A172 (cell line): ENCODE data around the gene PEX5L. TPM values are rescaled to one million over a fixed set of nuclear protein-coding genes. Genes with fewer than 3 reads are reported as not detected.
A peak's percentile ranks its signal among the peaks of the same experiment; 100 is the strongest.
"Not testable (repeated sequence)": the region's sequence is repeated elsewhere in the genome, so short reads cannot be mapped to it uniquely, and the experiment has no call there.

Experiments used
- DNase-seq: peaks from one replicate; pipeline ENCODE4 v3.0.0-alpha.2; 2015; ENCODE audit warnings: low spot score
- total RNA-seq: library from RNA; depleted of rRNA; stranded (reverse); fragments of >200 nt; shearing (Covaris generic); gene quantifications from 2 replicates; pipeline ENCODE4 v1.2.3, GENCODE V29; 2014

The PEX5L gene
- total RNA-seq, 1 experiment from 2014 or later, result not detected

DNA sequence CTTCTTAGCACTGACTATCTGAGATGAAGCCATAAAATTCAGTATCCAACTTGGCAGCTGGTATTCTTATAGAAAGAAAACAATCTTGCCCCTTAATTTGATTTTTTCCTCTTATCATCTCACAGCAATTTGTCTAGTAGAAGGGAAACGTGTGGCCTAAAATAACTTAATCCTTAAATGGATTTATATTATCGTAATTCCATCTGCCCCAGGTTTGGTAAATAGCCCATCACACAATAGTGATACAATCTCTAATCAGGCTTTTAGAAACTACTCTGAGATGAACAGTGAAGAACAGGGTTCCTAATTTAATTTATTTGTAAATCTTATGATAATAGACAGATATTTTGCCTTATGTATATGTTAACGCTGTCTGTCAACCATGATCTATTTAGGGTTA is 24.8 kb downstream of the PEX5L start:
- DNase-seq, result no peak

DNA sequence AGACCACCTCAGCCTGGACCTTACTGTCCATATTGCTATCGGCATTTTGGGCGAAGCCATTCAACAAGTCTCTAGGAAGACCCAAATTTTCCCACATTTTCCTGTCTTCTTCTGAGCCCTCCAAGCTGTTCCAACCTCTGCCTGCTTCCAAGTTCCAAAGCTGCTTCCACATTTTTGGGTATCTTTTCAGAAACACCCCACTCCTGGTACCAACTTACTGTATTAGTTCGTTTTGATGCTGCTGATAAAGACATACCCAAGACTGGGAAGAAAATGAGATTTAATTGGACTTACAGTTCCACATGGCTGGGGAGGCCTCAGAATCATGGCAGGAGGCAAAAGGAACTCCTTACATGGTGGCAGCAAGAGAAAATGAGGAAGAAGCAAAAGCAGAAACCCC is 28.4 kb downstream of the PEX5L start:
- DNase-seq, result not testable (repeated sequence)

- no peak for DNase-seq
Measured at GRCh38 chr3:180004542-180004941, 32.2 kb downstream of the PEX5L start.

GRCh38 chr3:180002006-180002405 is 34.7 kb downstream of the PEX5L start:
- DNase-seq, result no peak

DNA sequence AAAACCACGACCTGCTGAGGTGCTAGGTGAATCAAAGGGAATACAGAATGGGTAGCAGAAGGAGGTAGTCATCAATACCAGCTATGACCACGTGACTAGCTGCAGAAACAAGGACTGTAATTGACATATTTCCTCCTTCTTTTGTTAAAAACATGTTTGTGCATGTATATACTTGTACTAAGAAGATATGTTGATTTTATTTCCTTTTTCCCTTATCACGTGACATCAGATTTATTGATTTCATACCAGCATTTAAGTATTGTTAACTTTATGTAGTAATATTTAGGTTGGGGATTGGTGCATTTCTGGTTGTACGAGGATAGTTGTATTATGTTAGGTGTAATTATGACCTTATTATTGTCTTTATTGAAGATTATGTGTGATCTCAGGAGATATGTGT is 36.2 kb downstream of the PEX5L start:
- no peak for DNase-seq

DNA sequence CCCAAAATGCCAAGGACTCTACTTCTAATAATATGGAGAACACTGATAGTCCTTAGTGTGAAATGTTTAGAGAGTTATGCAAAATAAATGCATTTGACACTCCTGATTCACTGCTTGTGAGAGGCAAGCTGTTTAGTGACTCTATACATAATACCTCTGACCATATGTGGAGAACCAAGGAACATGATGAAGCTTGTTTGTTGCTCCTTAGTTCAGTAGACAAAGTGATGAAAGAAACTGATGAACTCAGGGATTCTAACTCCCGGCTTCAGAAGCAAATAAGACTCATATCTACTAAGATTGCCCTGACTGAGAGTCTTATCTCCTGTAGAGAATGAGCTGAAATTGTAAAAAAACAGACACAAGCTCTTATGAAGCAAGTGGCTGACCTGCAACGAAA is 41.3 kb downstream of the PEX5L start:
- DNase-seq, result no peak

DNA sequence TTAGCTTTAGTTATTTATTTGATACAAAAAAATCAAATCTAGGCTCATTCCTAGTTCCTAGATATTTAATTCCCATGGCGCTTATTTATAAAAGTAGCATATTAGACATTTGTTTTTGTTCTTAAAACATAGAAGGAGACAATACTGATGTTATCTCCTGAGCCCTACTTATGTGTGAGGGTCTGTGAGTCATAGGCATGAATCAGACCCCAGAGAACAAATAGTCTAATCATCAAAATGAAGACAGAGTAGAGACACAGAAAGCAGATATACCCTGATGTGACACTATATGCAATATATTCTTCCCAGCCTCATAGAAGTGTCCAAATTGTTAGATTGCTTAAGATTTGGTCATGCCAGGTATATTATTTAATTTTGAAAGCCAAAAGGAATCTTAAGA is 44.9 kb downstream of the PEX5L start:
- DNase-seq, result peak; percentile 40

DNA sequence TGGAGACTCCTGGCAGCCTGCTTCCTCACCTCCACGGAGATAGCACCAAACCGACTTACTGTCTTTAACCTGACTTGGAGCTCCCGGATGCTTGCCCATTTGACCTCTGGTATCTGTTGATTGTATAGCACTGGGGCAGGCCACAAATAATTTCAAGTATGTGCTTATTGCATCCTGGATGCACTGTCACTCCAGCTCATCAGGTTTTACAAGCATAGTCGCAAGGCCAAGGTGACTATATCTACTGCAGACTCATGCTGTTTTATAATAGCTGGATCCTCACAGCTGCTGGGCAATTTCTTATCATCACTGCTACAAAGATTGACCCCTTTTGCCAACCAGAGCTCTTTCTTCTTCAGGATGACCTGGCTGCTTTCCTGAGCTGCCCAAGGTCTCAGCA is 45.6 kb downstream of the PEX5L start:
- DNase-seq, result peak; percentile 80

GRCh38 chr3:179981646-179982045 is 55.1 kb downstream of the PEX5L start:
- DNase-seq, result no peak

DNA sequence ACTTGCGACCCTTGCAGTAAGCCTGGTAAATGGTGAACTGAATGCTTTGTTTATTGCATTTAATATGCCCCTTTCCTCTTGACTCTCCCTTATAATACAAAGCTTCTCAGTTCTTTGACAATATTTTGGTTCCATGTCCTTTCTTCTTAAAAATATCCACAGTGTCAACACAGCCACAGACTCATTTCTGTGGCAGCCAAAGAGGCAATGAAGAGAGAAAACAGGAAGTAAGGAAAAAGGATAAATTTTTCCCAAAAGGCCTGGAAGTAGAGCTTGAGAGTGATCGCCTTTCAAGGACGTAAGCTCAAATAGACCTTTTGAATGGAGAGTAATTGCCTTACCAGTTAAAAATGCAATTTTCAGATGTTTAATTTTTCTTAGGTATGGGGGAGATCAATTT is 59.4 kb downstream of the PEX5L start:
- no peak for DNase-seq

- DNase-seq, result peak; percentile 10
Measured at GRCh38 chr3:179973931-179974361, 62.8 kb downstream of the PEX5L start.

DNA sequence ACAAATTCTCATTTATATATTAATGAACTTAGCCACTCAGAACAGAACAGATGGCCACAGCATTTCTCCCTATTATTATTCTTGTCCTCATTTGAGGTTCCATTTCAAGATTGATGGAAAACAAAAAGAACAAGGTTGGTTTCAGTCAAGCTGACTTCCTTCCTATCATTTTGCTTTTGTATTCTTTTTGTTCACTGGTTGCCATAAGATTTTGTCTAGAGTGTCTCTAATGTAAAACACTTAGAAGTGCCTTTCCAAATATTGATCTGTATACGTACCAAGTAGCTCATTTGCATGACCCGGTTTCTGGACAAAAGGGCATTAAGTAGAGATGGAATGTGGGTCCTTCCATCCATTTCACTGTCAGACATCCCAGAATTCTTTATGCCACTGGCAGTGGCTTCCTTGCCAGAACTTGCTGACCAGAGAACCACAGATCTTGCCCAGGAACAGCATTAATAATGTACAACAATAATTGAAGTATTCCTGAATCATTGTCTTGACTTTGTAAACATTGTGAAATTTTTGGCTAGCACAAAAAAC is 63.8 kb downstream of the PEX5L start:
- no peak for DNase-seq

GRCh38 chr3:179971280-179971679 is 65.5 kb downstream of the PEX5L start:
- no peak for DNase-seq

GRCh38 chr3:179970746-179971145 is 66.0 kb downstream of the PEX5L start:
- DNase-seq, result no peak

DNA sequence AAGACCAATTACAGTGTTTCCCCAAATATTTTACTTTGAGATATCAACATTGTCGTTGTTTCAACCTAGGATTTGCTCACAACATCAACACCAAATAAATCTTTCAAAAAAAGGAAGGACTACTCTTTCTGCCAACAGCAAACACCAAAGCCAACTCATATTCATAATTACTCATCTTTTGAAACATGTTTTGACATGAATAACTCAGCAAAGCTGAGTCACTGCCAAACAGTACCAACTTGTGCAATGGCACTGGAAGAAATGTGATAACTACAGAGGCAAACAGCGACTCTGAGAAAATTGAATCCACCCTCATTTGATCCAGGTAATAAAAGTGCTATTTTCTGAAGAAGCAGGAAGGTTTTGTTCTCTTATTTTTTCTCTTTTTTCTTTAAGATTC is 67.2 kb downstream of the PEX5L start:
- peak; percentile 30 for DNase-seq

DNA sequence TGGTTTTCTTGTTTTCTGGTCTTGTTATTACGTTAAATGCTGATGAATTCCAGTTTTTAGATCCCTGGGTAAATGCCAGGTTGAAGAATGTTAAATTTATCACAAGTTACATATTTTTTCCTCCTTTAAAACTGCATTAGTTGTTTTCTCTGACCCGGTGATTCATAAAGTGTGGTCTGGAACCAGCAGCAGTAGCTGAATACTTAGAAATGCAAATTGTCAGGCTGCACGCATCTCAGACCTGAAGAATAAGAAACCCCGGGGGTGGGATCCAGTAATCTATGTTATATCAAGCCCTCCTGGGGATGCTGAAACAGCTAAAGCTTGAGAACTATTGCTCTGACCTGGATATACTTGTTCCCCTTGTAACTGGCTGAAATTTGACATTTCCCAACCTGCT is 69.1 kb downstream of the PEX5L start:
- no peak for DNase-seq

DNA sequence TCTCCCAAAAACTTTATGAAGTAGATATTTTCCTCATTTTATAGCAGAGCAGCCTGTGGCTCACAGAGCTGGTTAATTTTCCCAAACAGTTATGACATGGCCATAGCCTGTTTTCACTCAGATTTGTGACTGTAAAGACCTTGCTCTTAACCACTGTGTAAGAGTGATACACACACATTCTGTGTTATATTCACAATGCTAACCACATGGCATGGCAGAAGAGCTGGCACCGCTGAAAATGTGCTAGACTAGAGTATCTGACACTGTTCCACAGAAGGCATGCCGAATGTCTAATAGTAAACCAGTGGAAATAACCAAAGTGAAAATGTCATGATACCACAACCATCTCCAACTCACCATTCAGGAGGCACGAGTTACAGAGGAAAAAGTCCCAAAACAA is 71.8 kb downstream of the PEX5L start:
- DNase-seq, result no peak

GRCh38 chr3:179962629-179963387 is 73.9 kb downstream of the PEX5L start:
- no peak for DNase-seq

- no peak for DNase-seq
Measured at GRCh38 chr3:179961703-179962078, 75.0 kb downstream of the PEX5L start.

GRCh38 chr3:179961071-179961702 is 75.5 kb downstream of the PEX5L start:
- DNase-seq, result no peak

DNA sequence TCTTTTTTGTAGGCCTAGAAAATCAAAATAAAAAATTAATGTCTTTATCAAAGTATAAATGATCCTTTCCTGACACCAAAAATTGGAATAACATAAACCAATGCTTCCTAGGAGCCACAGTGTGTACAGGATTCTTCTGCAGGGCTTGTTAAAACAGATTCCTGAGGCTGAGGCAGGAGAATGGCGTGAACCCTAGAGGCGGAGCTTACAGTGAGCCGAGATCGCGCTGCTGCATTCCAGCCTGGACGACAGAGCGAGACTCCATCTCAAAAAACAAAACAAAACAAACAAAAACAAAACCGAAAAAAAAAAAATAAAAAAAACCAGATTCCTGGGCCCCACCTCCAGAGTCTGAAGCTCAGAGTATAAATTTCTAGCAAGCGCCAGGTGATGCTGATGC is 78.0 kb downstream of the PEX5L start:
- no peak for DNase-seq

DNA sequence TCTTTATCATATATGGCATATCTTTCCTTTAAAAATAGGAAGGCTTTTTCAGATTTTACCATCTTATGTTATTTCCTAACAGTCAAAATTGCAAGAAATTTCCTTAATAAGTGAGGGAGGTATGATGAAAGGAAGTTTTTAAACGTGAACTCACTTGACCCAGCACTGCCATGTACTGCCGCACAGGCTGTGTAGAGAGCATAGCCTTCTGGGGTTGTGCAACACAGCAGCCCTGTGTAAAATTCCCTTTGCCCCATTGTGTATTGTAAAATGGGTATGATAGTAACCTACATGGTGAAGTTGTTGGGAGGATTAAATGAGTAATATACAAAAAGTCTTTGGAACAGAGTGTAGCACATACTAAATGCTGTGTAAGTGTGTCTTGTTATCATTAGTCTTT is 78.6 kb downstream of the PEX5L start:
- no peak for DNase-seq

DNA sequence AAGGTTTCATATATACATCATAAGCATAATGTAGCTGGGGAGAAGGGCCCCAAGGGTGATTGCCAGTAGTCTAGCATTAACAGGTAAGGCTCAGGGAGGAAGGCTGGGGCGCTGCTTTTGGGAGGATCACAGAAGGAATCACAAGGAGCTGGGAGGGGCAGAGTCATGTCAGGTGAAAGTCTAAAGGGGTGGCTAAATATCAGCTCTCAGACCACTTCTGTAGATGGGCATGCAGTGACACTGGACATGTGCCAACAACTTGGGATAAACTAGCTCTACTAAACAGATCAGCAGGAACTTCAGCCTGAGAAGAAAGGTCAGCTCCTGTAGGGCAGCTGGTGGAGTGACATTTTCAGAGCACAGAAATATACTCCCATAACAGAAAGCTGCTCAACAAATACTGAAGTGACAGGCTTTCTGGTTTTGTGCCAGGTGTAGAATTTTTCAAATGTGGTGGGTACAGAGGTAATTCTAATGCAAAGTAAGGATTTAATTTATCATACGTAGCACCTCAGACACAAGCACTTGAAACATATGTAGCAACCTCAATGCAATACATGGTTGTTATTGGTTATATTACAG is 79.4 kb downstream of the PEX5L start:
- DNase-seq, result no peak
